ENCODE measurements around the gene SLC37A2. TPM values are rescaled to one million over a fixed set of nuclear protein-coding genes. Genes with fewer than 3 reads are reported as not detected.

The SLC37A2 gene
- total RNA-seq, 1 experiment from 2014 or later = 0.23 TPM

GRCh38 chr11:125064070-125064469 lies 965 bp downstream of the SLC37A2 start:
- Histone ChIP-seq H3K4me3 (ENCODE audit: low read depth in 2 of 2, low read length in 2 of 2) (peak overlapping the region in 1 of 2 experiments; percentile 66; a peak in 2 of 4 replicates), H3K27ac (ENCODE audit: low read length) (no peak overlapping the region), H3K36me3 (ENCODE audit: control insufficient read depth, insufficient read depth, low read length) (no peaks in the 10 kb centered on the region), H3K9me3 (ENCODE audit: control insufficient read depth, insufficient read depth, low read depth, low read length) (no peaks in the 10 kb centered on the region), H3K27me3 (ENCODE audit: control insufficient read depth, insufficient read depth, low read length) (peaks cover 41% of the 10 kb centered on the region), H3K4me1 (ENCODE audit: control insufficient read depth, insufficient read depth, low read length) (no peaks in the 10 kb centered on the region)
- DNase-seq (ENCODE audit: low read depth, low spot score) (no peak), ATAC-seq (no peak)
- no peak for TF ChIP-seq REST (IDR thresholded peaks at IDR 0.05; ENCODE audit: insufficient read depth in 1 of 2, low read depth in 2 of 2, low read length in 1 of 2)
- TF ChIP-seq TCF7L2 (IDR thresholded peaks at IDR 0.05; ENCODE audit: low read depth, low read length) = no peak
- TF ChIP-seq CTCF (IDR thresholded peaks at IDR 0.05) = no peak
- TF ChIP-seq POLR2AphosphoS5 (IDR thresholded peaks at IDR 0.05; ENCODE audit: low read depth, low read length) = no peak
- no peak for TF ChIP-seq SIN3A (IDR thresholded peaks at IDR 0.05; ENCODE audit: borderline replicate concordance, insufficient read depth, low read depth, low read length)
- intact Hi-C loops (cut with micrococcal nuclease; ENCODE audit: unreplicated experiment) = no loop called here
- no TSS peak for BruUV-seq (replicated peaks)
- ChIA-PET CTCF (no interaction called here), POLR2A (interaction anchor here (0.7 kb wide), 1 partner anchor 38 kb away, joined by 3 read pairs; no protein-coding TSS in a partner anchor)
- in situ Hi-C loops (cut with HindIII; ENCODE audit: low pct_unique_long_range_greater_than_20kb, low sequenced_read_pairs) = no loop called here

- in situ Hi-C loops (cut with HindIII; ENCODE audit: low pct_unique_long_range_greater_than_20kb, low sequenced_read_pairs) = no loop called here
- H3K4me3 ChIP-seq (ENCODE audit: low read depth in 2 of 2, low read length in 2 of 2) = no peak overlapping the region
- DNase-seq (ENCODE audit: low read depth, low spot score) (no peak), ATAC-seq (no peak)
- peaks cover 28% of the 10 kb centered on the region for H3K27me3 ChIP-seq (ENCODE audit: control insufficient read depth, insufficient read depth, low read length)
- TF ChIP-seq POLR2AphosphoS5 (IDR thresholded peaks at IDR 0.05; ENCODE audit: low read depth, low read length) (no peak), REST (IDR thresholded peaks at IDR 0.05; ENCODE audit: insufficient read depth in 1 of 2, low read depth in 2 of 2, low read length in 1 of 2) (no peak), CTCF (IDR thresholded peaks at IDR 0.05) (no peak), SIN3A (IDR thresholded peaks at IDR 0.05; ENCODE audit: borderline replicate concordance, insufficient read depth, low read depth, low read length) (no peak)
- no peaks in the 10 kb centered on the region for H3K4me1 ChIP-seq (ENCODE audit: control insufficient read depth, insufficient read depth, low read length)
- POLR2A ChIA-PET = no interaction called here
- H3K27ac ChIP-seq (ENCODE audit: low read length) = no peak overlapping the region
- CTCF ChIA-PET = no interaction called here
- H3K36me3 ChIP-seq (ENCODE audit: control insufficient read depth, insufficient read depth, low read length) = no peaks in the 10 kb centered on the region
- no TSS peak for BruUV-seq (replicated peaks)
- H3K9me3 ChIP-seq (ENCODE audit: control insufficient read depth, insufficient read depth, low read depth, low read length) = no peaks in the 10 kb centered on the region
- intact Hi-C loops (cut with micrococcal nuclease; ENCODE audit: unreplicated experiment) = no loop called here
Measured at GRCh38 chr11:125068368-125068767, 5.3 kb downstream of the SLC37A2 start.

All from Panc1 (cell line).